ENCODE results near the gene SAMD9L. TPM values are rescaled to one million over a fixed set of nuclear protein-coding genes. Genes with fewer than 3 reads are reported as not detected.

SAMD9L gene
- total and polyA plus RNA-seq, 2 experiments from 2014 or later: not detected

GRCh38 chr7:93179173-93179572 lies 31.0 kb upstream of the SAMD9L start:
- Histone ChIP-seq H3K4me1 (ENCODE audit: low read depth) (no peaks in the 10 kb centered on the region), H3K4me3 (no peak overlapping the region), H3K27me3 (no peaks in the 10 kb centered on the region), H3K27ac (no peak overlapping the region), H3K9me3 (ENCODE audit: low read depth) (no peaks in the 10 kb centered on the region), H3K36me3 (no peaks in the 10 kb centered on the region)
- DNase-seq (ENCODE audit: low read depth in 1 of 2, low spot score in 1 of 2): no peak
- TF ChIP-seq CTCF (IDR thresholded peaks at IDR 0.05; ENCODE audit: low read depth, low read length): no peak

- no peaks in the 10 kb centered on the region for H3K36me3 ChIP-seq
- H3K27me3 ChIP-seq: no peaks in the 10 kb centered on the region
- DNase-seq (ENCODE audit: low read depth in 1 of 2, low spot score in 1 of 2): peak in 1 of 2 donors; percentile 41
- peak; percentile 23 for TF ChIP-seq CTCF (IDR thresholded peaks at IDR 0.05; ENCODE audit: low read depth, low read length)
- H3K27ac ChIP-seq: no peak overlapping the region
- H3K4me1 ChIP-seq (ENCODE audit: low read depth): no peaks in the 10 kb centered on the region
- H3K4me3 ChIP-seq: no peak overlapping the region
- no peaks in the 10 kb centered on the region for H3K9me3 ChIP-seq (ENCODE audit: low read depth)
Observed at GRCh38 chr7:93178213-93178612, 30.0 kb upstream of the SAMD9L start.

- no peak overlapping the region for H3K4me3 ChIP-seq
- no peaks in the 10 kb centered on the region for H3K9me3 ChIP-seq (ENCODE audit: low read depth)
- TF ChIP-seq CTCF (IDR thresholded peaks at IDR 0.05; ENCODE audit: low read depth, low read length): no peak
- H3K27me3 ChIP-seq: no peaks in the 10 kb centered on the region
- no peaks in the 10 kb centered on the region for H3K4me1 ChIP-seq (ENCODE audit: low read depth)
- no peaks in the 10 kb centered on the region for H3K36me3 ChIP-seq
- DNase-seq (ENCODE audit: low read depth in 1 of 2, low spot score in 1 of 2): no peak
- H3K27ac ChIP-seq: no peak overlapping the region
Observed at GRCh38 chr7:93176992-93177580, 28.9 kb upstream of the SAMD9L start.

GRCh38 chr7:93175219-93175618 lies 27.0 kb upstream of the SAMD9L start:
- TF ChIP-seq CTCF (IDR thresholded peaks at IDR 0.05; ENCODE audit: low read depth, low read length): no peak
- no peaks in the 10 kb centered on the region for H3K9me3 ChIP-seq (ENCODE audit: low read depth)
- H3K36me3 ChIP-seq: no peaks in the 10 kb centered on the region
- H3K4me3 ChIP-seq: no peak overlapping the region
- H3K27me3 ChIP-seq: no peaks in the 10 kb centered on the region
- no peak overlapping the region for H3K27ac ChIP-seq
- no peaks in the 10 kb centered on the region for H3K4me1 ChIP-seq (ENCODE audit: low read depth)
- DNase-seq (ENCODE audit: low read depth in 1 of 2, low spot score in 1 of 2): no peak

- Histone ChIP-seq H3K4me1 (ENCODE audit: low read depth) (no peaks in the 10 kb centered on the region), H3K27ac (no peak overlapping the region), H3K9me3 (ENCODE audit: low read depth) (no peaks in the 10 kb centered on the region), H3K36me3 (no peaks in the 10 kb centered on the region), H3K27me3 (no peaks in the 10 kb centered on the region), H3K4me3 (no peak overlapping the region)
- no peak for DNase-seq (ENCODE audit: low read depth in 1 of 2, low spot score in 1 of 2)
- no peak for TF ChIP-seq CTCF (IDR thresholded peaks at IDR 0.05; ENCODE audit: low read depth, low read length)
Observed at GRCh38 chr7:93172683-93173082, 24.5 kb upstream of the SAMD9L start.
